ENCODE results near the gene SIGLEC12.
"Not testable (repeated sequence)": the region's sequence is repeated elsewhere in the genome, so short reads cannot be mapped to it uniquely, and the experiment has no call there.

SIGLEC12 gene

DNA sequence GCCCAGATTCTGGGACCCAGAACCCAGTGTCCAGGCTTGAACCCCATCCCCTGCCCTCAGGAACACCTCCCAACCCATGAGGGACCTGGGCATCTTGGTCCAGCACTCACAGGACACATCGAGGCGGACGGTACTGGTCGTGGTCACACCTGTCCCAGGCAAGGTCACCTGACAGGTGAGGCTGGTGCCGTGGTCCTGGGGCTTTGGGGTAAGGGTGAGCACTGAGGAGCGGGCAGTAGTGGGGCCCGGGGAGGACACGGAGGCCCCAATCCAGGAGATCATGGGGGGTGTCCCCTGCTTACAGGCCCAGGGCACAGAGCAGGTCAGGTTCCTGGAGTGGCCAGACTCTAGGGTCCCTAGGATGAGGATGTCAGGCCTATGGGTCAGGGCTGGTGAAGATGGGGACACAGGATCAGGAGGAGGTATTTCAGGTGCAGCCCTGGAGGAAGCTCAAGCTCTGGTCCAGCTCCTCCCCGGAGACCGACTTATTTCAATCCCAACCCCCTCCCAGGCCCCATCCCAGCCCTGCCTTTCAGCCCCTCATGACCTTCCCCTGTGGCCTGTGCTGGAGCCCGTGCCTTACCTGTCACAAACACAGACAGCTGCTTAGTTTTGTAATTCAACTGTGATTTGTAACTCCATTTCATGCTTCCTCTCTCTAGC lies 44.1 kb downstream of the SIGLEC12 start:
- no peak for DNase-seq

- no peak for DNase-seq
Observed at GRCh38 chr19:51456541-51457290, 44.9 kb downstream of the SIGLEC12 start.

GRCh38 chr19:51450730-51451307 lies 50.8 kb downstream of the SIGLEC12 start:
- DNase-seq: no peak

GRCh38 chr19:51448411-51449016 lies 53.1 kb downstream of the SIGLEC12 start:
- no peak for DNase-seq

GRCh38 chr19:51448011-51448410 lies 53.6 kb downstream of the SIGLEC12 start:
- DNase-seq: no peak

DNA sequence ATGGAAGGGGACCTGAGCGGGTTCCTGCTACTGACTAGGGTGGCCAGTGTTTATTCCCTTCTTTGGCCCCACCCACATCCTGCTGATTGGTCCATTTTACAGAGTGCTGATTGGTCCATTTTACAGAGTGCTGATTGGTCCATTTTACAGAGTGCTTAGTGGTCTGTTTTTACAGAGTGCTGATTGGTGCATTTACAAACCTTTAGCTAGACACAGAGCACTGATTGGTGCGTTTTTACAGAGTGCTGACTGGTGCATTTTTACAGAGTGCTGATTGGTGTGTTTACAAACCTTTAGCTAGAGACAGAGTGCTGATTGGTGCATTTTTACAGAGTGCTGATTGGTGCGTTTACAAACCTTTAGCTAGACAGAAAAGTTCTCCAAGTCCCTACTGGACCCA lies 54.1 kb downstream of the SIGLEC12 start:
- not testable (repeated sequence) for DNase-seq

- DNase-seq: no peak
Observed at GRCh38 chr19:51441410-51442390, 59.9 kb downstream of the SIGLEC12 start.

Data from NCI-H2171 treated with DMSO at 0.1 percent for 48 hours (cell line).